Germinal center (tissue), 1 donor: ENCODE data around the gene MT1E.

ENCODE experiments used
- DNase-seq: peaks from one replicate; pipeline ENCODE4 v3.0.0; 2012; ENCODE audit warnings: mixed read lengths, low spot score

Gene MT1E

DNA sequence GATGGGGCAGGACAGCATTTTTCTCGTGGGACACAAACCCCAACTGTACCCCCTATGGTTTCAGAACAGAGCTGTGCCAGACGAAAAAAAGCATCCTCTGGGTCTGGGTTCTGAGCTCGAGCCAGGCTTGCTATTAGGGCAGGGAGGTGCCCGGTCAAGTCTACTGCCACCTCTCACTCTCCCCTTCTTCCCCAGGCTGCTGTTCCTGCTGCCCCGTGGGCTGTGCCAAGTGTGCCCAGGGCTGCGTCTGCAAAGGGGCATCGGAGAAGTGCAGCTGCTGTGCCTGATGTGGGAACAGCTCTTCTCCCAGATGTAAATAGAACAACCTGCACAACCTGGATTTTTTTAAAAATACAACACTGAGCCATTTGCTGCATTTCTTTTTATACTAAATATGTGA lies 1.1 kb downstream of the MT1E start:
- DNase-seq, result no peak

DNA sequence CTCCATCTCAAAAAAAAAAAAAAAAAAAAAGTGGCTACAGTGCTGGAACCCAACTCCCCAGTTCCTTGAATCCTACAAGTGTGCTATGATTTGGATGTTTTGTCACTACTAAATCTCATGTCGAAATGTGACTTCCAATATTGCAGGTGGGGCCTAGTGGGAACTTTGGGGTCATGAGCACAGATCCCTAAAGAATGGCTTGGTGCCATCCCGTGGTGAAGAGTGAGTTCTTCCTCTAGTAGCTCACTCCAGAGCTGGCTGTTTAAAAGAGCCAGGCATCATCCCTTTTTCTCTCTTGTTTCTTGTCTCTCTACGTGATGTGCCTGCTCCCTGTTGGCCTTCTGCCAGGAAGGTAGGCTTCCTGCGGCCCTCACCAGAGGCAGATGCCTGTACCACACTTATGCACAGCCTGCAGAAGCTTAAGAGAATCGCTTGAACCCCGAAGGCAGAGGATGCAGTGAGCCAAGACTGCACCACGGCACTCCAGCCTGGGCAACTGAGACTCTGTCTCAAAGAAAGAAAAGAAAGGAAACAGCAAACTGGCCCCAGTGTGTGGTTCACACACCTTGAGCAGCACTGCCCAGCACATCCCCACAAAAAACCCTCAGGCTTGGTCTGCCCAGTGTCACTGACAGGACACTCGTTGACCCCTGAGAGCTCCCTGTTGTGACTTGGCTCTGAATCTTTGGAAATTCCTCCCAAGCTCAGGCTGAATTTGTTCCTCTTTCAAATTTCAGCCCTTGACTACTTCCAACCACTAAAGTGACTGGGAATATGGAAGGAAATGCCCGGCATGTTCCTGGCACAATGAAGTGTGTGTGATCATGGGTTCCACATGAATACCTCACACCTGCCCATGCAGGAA lies 3.1 kb downstream of the MT1E start:
- no peak for DNase-seq

DNA sequence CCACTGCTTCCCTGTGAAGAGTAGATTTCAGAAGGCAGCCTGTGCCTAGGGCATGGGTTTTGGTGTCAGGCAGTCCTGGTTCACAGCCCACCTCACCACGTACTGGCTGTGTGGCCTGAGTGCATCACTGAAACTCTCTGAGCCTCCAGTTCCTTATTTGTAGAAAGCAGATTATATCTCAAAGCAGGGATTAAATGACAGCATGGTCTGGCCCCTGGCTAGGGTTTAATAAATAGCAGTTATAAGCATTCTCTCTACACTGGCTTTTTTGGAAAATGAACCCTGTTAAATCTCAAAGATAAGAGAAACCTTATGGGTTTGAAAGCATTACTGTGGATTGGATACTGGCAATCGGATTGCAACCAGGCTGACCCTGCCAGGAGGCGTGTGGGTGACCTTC lies 4.0 kb downstream of the MT1E start:
- DNase-seq, result no peak

DNA sequence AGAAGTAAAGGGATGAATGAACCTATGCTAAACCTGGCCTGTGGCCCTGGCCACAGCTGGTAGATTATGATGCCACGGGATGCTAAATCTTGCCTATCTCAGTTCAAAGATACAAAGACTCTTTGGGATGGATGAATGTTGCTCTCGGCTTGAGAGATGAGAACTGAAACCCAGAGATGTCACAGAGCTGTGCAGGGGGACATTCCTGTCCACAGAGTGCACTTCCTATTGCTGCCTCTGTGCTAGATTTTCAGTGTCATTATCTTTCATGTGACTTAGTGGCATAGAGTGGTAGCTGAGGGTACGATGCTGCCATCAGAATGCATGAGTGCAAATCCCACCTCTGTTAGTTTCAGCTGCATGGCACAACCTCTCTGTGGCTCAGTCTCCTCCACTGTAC lies 4.6 kb downstream of the MT1E start:
- DNase-seq, result peak; percentile 58

DNA sequence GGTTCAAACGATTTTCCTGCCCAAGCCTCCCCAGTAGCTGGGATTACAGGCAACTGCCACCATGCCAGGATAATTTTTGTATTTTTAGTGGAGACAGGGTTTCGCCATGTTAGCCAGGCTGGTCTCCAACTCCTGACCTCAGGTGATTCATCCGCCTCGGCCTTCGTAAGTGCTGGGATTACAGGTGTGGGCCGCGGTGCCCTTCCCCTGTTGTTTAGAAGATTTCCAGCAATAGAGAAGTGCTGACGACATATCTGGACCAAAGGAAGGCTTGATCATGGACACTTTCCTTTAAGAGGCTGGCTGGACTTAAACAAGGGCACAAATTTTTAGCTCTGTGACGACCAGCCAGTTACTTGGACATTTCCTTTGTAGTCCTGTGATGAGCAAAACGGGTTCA lies 5.6 kb downstream of the MT1E start:
- no peak for DNase-seq

DNA sequence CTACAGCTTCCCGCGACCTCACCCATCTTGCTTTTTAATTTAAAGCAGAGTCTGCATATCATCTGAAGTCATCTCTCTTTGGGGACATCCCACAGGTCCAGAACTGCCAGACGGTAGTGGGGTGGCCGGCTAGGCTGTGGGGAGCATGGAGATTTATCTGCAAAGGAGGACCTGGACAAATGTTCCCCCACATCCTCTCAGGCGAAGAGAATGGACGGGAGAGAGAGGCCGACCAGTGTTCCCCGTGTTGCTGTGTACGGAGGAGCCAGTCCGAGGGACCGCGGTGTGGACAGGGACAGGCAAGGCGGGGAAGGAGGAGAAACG lies 6.2 kb downstream of the MT1E start:
- DNase-seq, result no peak

DNA sequence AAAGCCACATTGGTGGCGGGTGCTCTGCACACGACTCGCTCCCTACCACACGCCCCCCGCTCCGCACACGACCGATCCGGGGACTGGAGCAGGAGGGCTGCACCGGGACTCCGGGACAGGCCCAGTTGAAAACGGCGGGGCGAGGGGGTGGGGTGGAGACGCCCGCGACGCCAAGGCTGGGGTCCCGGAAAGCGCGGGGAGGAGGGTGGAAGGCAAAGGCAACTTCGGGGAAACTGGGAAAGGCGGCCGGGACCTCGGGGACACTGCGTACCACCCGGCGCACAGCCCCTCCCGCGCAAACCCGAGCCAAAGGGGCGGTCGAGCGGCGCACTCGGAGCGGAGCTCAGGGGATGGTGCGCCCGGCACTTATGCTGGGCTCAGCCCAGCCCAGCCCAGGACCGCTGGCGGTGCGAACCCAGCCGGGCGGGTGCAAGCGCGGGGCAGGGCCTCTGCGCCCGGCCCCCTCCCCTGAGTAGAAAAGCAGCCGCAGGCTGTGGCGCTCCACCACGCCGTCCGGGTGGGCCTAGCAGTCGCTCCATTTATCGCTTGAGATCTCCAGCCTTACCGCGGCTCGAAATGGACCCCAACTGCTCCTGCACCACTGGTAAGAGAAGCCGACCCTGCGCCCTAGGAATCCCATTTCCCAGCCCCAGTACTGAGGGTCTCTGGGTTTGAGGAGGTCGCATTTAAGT lies 6.7 kb downstream of the MT1E start, which contains the start of gene MT1M:
Gene MT1M, plus strand, starts transcription at position 504 of the 692 bp plus-strand sequence. Its CDS starts 73 bp downstream, at position 577.
- DNase-seq, result no peak

DNA sequence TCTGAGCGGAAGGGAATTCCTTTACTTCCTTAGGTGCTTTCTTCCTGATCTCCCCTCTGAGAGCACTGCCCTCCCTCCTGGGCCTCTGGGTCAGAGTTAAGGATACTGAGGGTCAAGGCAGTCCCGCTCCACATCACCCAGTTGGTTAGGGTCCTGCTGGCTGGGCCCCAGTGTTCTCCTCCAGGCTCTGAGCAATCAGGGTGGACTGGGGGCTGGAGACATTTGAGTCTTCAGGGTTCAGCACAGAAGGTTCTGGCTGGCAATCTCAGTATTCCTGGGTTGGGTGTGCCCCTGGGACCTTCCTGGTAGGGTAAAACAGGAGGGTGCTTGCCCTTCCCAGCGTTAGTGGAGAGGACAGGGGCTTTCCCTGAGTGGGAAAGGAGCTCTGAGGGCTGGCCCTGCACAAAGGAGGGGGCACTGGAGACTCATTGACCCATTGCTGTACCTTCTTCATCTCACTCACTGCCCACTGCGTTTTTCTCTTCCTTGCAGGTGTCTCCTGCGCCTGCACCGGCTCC lies 7.3 kb downstream of the MT1E start:
- DNase-seq, result no peak

DNA sequence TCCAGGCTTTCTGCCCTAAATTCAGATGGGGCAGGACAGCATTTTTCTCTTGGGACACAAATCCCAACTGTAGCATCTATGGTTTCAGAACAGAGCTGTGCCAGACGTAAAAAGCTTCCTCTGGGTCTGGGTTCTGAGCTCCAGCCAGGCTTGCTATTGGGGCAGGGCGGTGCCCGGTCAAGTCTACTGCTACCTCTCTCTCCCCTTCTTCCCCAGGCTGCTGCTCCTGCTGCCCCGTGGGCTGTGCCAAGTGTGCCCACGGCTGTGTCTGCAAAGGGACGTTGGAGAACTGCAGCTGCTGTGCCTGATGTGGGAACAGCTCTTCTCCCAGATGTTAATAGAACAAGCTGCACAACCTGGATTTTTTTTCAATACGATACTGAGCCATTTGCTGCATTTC lies 8.0 kb downstream of the MT1E start:
- no peak for DNase-seq

DNA sequence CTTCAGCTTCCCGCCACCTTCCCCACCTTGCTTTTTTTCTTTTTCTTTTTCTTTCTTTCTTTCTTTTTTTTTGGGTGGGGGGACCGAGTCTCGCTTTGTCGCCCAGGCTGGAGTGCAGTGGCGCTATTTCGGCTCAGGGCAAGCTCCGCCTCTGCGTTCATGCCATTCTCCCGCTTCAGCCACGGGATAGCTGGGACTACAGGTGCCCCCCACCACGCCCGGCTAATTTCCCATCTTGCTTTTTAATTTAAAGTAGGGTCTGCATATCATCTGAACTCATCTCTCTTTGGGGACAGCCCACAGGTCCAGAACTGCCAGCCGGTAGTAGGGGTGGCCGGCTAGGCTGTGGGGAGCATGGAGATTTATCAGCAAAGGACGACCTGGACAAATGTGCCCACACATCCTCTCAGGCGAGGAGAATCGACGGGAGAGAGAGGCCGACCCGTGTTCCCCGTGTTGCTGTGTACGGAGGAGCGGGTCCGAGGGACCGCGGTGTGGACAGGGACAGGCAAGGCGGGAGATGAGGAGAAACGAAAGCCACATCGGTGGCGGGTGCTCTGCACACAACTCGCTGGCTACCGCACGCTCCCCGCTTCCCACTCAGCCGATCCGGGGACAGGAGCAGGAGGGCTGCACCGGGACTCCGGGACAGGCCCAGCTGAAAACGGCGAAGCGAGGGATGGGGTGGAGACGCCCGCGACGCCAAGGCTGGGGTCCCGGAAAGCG lies 9.3 kb downstream of the MT1E start:
- no peak for DNase-seq

DNA sequence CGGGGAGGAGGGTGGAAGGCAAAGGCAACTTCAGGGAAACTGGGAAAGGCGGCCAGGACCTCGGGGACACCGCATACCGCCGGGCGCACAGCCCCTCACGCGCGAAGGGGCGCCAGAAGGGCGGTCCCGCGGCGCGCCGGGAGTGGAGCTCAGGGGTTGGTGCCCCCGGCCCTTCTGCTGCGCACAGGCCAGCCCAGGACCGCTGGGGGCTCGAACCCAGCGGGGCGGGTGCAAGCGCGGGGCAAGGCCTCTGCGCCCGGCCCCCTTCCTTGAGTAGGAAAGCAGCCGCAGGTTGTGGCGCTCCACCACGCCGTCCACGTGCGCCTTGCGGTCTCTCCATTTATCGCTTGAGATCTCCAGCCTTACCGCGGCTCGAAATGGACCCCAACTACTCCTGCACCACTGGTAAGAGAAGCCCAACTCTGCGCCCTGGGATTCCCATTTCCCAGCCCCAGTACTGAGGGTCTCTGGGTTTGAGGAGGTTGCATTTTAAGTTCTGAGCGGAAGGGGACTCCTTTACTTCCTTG lies 9.9 kb downstream of the MT1E start:
- DNase-seq, result no peak

DNA sequence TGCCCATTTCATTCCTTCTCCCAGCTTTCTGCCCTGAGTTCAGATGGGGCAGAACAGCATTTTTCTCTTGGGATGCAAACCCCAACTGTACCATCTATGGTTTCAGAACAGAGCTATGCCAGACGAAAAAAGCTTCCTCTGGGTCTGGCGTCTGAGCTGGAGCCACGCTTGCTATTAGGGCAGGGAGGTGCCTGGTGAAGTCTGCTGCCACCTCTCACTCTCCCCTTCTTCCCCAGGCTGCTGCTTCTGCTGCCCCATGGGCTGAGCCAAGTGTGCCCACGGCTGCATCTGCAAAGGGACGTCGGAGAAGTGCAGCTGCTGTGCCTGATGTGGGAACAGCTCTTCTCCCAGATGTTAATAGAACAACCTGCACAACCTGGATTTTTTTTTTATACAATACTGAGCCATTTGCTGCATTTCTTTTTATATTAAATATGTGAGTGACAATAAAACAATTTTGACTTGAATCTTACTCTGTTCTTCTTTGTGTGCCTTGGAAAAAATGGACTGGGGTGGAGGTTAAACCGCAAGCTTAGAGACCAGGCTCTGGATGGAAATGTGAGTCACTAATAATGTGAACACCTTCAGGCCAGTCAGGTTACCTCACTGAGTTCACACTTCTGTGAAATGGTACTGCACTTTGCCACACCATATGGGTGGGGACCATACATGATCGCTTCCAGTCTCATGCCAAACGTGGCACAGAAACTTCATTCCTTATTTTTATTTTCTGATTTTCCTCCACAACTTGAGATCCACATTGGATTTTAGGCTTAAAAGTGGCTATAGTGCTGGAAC lies 11.2 kb downstream of the MT1E start:
- DNase-seq, result no peak

DNA sequence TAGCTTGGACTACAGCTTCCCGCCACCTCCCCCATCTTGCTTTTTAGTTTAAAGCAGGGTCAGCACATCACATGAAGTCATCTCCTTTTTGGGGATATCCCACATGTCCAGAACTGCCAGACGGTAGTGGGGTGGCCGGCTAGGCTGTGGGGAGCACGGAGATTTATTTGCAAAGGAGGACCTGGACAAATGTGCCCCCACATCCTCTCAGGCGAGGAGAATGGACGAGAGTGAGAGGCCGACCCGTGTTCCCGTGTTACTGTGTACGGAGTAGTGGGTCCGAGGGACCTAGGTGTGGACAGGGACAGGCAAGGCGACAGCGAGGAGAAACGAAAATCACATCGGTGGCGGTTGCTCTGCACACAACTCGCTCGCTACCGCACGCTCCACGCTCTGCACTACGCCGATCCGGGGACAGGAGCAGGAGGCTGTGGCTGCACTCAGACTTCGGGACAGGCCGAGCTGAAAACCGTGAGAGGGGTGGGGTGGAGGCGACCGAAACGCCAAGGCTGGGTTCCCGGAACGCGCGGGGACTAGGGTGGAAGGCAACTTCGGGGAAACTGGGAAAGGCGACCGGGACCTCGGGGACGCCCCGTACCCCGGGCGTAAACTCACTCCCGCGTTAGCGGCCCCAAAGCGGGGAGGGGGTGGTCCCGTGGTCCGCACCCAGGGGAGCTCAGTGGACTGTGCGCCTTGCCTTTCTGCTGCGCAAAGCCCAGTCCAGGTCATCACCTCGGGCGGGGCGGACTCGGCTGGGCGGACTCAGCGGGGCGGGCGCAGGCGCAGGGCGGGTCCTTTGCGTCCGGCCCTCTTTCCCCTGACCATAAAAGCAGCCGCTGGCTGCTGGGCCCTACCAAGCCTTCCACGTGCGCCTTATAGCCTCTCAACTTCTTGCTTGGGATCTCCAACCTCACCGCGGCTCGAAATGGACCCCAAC lies 12.5 kb downstream of the MT1E start, which contains the start of gene MT1A:
Gene MT1A, plus strand, starts transcription at position 853 of the 937 bp plus-strand sequence. Its CDS starts 73 bp downstream, at position 926.
- DNase-seq, result no peak

DNA sequence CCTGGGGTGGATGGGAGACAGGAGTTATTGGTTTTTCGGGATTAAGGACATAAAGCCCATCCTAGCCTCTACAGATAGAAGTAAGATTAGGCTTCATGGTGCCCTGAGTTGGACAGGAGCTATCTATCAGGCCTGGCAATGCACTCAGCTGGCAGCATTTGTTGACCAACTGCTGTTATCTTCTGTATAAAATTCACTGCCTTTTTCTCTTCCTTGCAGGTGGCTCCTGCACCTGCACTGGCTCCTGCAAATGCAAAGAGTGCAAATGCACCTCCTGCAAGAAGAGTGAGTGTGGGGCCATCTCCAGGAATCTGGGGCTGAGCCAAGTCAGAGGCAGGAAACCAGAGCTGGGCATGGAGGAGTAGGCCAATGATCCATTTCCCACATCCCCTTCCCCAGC lies 13.5 kb downstream of the MT1E start:
- DNase-seq, result no peak

DNA sequence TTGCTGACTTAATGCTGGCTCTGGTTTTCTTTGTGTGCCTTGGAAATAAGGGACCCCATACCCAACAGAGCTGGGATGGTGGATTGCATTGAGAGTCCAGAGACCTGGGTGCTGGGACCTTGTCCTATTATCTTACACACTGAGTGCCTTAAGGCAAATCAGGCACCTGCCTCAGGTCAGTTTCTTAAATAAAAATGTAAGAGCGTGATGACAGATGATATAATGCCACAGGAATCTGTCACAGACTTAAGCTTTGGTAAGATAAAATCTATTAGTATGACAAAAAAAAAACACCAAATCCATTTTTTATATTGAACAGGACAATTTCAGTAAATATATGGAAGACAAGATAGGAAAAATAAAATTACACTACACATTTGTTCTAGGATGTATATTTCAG lies 14.5 kb downstream of the MT1E start:
- no peak for DNase-seq

DNA sequence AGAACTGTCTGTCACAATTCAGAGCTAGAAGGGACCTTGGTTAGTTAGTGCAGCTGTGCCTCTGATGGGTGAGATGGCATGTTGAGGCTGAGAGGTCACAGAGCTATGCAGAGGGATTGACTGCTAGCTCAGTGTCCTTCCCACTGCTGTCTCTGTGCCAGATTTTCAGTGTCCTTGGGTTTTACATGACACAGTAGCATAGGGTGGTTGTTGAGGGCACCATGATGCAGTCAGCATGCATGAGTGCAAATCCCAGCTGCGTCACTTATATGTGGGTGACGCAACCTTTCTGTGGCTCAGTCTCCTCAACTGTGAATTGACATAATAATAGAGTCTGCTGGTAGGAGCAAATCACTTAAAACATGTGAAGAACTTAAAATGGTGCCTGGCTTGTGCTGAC lies 15.6 kb downstream of the MT1E start:
- no peak for DNase-seq

DNA sequence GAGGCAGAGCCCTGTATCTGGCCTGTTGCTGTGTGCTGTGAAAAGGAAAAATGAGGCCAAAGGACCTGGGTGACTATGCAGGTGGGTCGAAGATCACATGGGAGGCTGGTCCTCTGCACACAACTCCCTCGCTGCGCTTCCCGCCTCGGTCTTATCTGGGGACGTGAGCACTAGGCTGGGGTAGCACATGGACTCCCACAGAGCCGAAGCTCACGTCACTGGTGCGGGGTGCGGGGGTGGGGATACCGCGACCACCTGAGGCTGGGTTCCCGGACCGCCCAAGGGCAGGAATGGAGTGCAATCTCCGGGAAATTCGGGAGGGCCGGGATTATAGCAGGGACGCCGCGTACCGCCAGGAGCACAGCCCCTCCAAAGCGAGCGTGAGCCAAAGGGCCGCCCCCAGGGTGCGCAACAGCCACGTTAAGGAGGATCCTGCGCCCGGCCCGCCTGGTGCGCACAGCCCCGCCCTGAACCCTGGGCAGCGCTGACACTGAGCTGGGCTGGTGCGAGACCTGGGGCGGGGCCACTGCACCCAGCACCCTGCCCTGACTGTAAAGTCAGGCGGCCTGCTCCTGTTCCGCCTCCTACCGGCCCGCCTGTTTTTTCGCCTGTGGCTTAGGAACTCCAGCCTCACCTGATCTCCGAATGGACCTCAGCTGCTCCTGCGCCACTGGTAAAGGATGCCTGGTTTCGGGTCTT lies 17.6 kb downstream of the MT1E start:
- peak; percentile 57 for DNase-seq

DNA sequence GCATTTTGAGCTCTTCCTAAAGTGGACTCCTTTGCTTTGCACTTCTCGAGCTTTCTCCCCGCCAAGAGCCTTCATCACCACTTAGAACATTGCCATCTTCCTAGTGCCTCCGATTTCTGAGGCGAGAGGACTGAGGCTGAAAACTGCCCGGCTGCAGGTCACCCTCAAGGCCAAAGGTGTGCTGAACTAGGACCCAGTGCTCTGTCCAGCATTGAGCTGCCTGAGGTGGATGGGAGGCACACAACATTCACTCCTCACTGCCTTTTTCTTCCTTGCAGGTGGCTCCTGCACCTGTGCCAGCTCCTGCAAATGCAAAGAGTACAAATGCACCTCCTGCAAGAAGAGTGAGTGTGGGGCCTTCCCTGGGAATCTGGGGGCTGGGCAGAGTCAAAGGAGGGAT lies 18.3 kb downstream of the MT1E start:
- DNase-seq, result no peak

DNA sequence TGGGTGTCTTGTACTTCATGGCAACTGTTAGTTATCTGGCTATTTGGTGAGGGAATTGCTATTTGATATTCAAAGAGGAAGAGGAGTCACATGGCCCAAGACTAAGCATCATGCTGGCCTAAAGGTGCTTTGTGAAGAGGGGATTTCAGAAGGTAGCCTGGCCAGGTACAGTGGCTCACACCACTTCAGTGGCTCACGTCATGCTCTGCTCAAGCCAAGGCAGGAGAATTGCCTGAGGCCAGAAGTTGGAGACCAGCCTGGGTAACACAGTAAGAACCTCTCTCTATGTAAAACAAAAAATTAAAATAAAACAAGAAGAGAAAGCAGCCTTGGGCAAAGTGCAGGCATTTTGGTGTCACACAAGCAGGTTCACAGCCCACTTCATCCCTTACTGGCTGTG lies 19.7 kb downstream of the MT1E start:
- DNase-seq, result no peak

DNA sequence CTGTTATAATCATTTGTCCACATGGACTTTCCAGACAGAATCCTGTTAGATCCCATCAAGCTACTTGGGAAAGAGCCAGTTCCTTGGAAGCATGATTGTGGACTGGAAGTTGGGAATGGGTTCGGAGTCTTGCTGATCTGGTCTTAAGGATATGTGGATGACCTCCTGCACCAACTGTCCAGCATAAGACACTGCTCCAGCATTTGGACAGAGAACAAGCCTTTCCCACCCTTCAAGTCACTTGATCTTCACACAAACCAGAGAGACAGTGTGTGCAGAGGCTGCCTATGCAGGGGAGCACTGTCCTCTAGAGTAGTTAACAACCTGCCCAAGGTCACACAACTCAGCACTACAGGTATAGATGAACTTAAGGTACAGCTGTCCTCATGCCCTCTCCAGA lies 20.3 kb downstream of the MT1E start:
- DNase-seq, result no peak
